Fibroblast of pulmonary artery (primary cell): Measurements from ENCODE around the gene NEK5.

ENCODE experiments used
- DNase-seq: peaks from one replicate; pipeline ENCODE4 v3.0.0-alpha.2; 2010; ENCODE audit warnings: low read depth
- H3K4me3 ChIP-seq: replicated peaks from 2 replicates; pipeline ENCODE4 v1.5.1; 2011; ENCODE audit warnings: low read depth, mild to moderate bottlenecking, control low read depth, low read length, moderate library complexity
- TF ChIP-seq, protein P1 (sequence below): IDR thresholded peaks from 2 replicates; pipeline ENCODE4 v1.5.1; 2011; ENCODE audit warnings: mild to moderate bottlenecking, control low read depth, low read length, inconsistent platforms; ENCODE audit errors: missing control alignments

Gene NEK5

DNA sequence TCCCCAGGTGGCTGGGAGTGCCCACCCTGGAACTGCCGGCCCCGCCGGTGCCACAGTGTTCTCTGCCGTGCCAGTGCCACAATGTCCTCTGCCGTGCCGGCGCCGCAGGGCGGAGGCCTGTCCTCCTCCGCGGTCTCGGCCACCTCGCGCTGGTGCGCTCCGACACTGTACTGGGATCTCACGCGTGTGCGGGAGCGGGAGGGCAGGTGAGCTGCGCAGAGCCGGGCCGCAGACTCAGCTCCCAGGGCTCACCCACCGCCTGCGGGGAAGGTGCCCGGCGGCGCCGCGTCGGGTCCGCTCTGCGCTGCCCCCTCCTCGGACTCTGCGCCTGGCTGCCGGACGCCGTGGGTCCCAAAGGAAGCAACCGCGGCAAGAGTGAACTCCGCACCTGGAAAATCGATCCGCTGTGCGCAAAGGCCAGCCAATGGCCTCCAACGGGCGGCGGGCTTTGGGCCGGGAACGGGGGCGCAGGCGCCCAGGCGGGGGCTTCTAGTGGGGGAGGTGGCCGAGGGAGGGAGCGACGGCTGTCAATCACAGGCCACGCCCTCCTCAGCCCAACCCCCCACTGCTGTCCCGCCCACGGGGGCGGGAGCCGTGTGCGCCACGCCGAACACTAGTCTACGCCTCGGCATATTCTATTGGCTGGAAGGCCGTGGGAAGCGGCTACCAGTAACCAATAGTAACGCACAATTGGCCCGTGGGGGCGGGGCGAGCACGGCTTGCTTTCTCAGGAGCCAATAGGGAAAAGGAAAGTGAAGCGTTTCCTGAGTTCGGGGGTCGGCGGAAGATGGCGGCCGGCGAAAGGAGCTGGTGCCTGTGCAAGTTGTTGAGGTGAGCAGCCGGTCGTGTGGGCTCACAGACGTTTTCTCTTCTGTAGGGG, 117.0 kb downstream of the NEK5 start, which contains the start of gene ALG11:
Gene ALG11 (plus strand): TSS at position 767 of the 880 bp plus-strand sequence. CDS start 21 bp downstream, at position 788.
- TF ChIP-seq, protein P1, sequence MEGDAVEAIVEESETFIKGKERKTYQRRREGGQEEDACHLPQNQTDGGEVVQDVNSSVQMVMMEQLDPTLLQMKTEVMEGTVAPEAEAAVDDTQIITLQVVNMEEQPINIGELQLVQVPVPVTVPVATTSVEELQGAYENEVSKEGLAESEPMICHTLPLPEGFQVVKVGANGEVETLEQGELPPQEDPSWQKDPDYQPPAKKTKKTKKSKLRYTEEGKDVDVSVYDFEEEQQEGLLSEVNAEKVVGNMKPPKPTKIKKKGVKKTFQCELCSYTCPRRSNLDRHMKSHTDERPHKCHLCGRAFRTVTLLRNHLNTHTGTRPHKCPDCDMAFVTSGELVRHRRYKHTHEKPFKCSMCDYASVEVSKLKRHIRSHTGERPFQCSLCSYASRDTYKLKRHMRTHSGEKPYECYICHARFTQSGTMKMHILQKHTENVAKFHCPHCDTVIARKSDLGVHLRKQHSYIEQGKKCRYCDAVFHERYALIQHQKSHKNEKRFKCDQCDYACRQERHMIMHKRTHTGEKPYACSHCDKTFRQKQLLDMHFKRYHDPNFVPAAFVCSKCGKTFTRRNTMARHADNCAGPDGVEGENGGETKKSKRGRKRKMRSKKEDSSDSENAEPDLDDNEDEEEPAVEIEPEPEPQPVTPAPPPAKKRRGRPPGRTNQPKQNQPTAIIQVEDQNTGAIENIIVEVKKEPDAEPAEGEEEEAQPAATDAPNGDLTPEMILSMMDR: no peak
- peak; percentile 98 for DNase-seq
- peak within 1 kb of the TSS; percentile 75 for H3K4me3 ChIP-seq

DNA sequence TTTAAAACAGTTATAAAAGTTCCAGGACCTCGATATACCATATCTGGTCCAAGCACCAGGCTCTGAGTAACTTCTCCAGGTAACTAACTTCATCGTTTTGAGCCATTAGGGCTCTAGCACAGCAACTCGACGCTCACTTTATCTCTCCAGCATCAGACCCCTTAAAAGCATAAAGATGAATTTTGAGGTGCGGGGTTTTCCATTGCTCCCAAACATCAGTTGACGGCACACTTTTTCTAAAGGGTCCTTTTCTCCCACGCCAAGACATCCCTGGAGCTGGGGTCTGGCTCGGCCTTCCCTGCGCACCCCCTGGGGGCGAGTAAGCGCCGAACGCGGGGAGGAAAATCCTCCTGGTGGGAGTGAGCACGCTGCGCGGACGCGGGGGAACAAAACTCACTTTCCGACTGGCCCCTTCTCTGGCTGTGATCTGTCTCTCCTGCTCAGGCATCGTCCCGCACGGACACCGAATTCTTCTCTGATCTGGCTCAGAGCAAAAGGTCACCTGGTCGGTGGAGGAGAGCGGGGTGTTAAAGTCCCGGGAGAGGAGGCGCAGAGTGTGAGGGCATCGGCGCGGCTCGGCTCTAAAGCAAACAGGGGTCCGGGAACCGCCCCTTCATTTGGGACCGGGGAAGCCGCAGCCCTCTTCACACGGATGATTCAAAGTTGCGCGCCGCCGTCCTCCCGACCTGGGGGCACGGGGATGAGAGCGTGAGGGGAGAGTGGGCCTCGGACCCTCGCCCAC, 117.8 kb downstream of the NEK5 start, which contains the start of gene ATP7B:
Gene ATP7B (minus strand): TSS at position 561 of the 742 bp plus-strand sequence. CDS start 113 bp downstream, at position 448.
- peak within 1 kb of the TSS; percentile 75 for H3K4me3 ChIP-seq
- no peak for DNase-seq
- TF ChIP-seq, protein P1: peak; percentile 25

DNA sequence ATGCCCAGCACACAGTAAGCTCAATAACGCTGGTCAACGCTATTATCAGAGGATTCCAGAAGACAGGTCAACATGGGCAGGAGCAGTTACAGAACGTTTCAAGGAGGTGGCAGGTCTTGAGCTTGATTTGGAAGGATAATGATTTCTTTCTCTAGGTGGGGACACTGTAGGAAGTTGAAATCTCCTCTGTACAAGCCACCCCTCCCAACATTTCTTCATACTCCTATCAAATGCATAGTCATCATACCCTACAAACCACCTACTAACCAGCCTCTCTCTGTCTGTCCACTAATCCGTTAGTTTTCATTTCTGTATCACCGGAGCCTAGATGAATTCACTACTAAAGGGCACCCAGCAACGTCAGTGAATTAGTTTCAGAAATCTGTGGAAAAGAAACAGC, 118.9 kb downstream of the NEK5 start:
- TF ChIP-seq, protein P1: no peak
- H3K4me3 ChIP-seq: no peak overlapping the region
- DNase-seq: no peak

DNA sequence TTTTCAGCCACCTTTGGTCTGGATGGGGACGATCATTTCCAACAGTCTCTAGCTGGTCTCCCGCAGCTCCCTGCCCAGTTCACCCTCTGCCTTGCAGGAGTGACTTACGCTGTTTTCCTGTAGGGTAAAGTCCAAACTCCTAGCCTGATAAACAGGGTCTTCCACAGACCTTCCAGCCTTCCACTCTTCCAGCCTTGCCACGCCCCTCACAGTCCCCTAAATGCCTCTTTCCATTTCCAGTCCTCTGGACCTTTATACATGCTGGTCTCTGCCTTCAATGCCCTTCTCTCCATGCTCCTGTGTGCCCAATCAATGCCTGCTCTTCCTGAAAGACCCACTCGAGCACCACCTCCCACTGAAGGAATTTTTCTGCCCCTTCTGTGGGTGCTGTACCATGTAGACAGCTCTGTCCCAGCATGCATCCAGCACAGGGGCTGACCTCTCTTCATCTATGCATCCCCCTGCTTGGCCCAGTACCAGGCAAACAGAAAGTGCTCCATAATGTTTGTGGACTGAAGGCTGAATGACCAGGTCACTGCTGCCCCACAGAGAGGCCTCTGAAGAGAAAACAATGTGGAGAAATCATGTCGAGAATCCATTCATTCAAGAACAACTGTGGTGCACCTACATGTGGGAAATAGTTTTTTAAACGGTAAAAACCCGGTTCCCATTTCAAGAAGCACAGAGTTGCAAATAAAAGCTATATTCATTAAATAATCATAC, 122.2 kb downstream of the NEK5 start:
- no peak for DNase-seq
- no peak overlapping the region for H3K4me3 ChIP-seq
- TF ChIP-seq, protein P1: no peak

DNA sequence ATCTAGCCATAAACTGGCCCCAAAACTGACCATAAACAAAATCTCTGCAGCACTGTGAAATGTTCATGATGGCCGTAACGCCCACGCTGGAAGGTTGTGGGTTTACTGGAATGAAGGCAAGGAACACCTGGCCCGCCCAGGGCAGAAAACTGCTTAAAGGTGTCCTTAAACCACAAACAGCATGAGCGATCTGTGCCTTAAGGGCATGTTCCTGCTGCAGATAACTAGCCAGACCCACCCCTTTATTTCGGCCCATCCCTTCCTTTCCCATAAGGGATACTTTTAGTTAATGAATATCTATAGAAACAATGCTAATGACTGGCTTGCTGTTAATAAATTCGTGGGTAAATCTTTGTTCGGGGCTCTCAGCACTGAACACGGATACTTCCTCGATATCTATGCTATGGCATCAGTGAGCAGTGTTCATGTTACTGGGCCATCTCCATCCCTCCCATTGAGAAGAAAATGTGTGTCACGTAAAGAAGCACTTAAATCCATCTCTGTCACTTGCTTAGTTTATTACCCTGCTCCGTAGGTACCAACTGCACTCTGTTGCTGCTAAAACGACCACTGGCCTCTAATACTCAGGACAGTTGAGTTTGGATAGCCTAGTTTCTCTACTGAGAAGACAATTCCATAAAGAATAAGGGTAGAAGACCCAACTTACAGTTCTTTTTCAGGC, 122.9 kb downstream of the NEK5 start:
- no peak for DNase-seq
- no peak overlapping the region for H3K4me3 ChIP-seq
- TF ChIP-seq, protein P1: no peak
